NT2/D1 (cell line): Measurements from ENCODE around the gene ST6GALNAC6.

ENCODE experiments used
- YY1 ChIP-seq: IDR thresholded peaks from 2 replicates; pipeline ENCODE4 v1.6.1; 2011; ENCODE audit not compliant: insufficient read length, insufficient read depth
- ZNF274 ChIP-seq: IDR thresholded peaks from 2 replicates; pipeline ENCODE4 v1.6.1; 2011; ENCODE audit warnings: mild to moderate bottlenecking, low read depth, low read length

DNA sequence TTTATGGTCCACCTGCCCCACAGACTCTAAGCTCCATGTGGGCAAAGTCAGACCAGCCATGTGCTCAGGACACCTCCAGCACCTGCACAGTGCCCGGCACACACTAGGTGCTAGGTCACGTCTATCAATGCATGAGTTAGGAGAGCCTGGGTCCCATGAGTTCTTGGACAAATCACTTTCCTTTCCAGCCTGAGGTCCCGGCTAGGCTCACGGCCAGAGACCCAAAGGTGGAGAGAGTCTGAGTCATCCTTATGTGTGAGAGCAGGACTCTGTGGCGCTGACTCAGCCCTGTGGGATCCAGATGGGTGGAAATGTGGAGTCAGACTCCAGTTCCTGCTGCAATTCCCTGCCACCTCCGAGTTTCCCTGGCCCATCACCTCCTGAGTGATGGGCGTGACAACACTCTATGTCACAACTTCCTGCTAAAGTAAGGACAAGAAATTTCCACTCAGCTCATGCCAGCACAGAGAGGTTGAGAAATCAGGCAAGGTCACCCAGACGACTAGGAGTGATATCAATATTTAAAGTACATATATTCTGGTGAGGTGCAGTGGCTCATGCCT, 19.9 kb upstream of the ST6GALNAC6 start:
- TF ChIP-seq ZNF274 (no peak), YY1 (no peak)
